Heart left ventricle (tissue), 13 donors: ENCODE results near the gene SH2D2A.

ENCODE experiments used
- POLR2A ChIP-seq, 2 donors: fragments of 450-650 bp; IDR thresholded peaks; one replicate each; pipeline ENCODE4 v1.6.1; 2017; ENCODE audit warnings: antibody characterized with exemption in 2 of 2, mild to moderate bottlenecking in 2 of 2, moderate library complexity in 2 of 2
- TF ChIP-seq, protein P1 (sequence below), 12 donors: fragments of 200-600 bp; sonication (generic) in 4 of 12; IDR thresholded peaks; one replicate each; pipeline versions ENCODE4 v1.5.0 to v1.8.0; 2018 to 2022; ENCODE audit warnings: antibody characterized with exemption in 12 of 12, mild to moderate bottlenecking in 5 of 12
- donor health status: ischemic (EF 13 %, LVEDD 7.1; RV severe dilation, severe dysfunction).
- donor health status: DM: no; HTN: yes; CAD: no.
- donor health status: DM: no; HTN: no; CAD: no.
- donor health status: ischemic (EF 25% LVEDD 6.9; RV normal size, moderate dysfunction).
- donor health status: ischemic (EF 25% LVEDD 5.7; RV mildly dilated, moderate dysfunction).
- donor health status: ischemic (EF 35%, LVEDD 5.7; RV mildly dilated, moderate dysfunction).
- donor health status: nonischemic (EF 11% LVEDD 7.7; RV severe dilation, severe dysfunction).
- donor health status: DM: yes; HTN: yes; CAD: no.
- donor health status: PGD.
- donor health status: ischemic (EF 29% LVEDD 5.4; RV normal size, mild dysfunction).
- donor health status: nonischemic (EF 23%, LVEDD 6.1; RV moderate dilation, normal function).

DNA sequence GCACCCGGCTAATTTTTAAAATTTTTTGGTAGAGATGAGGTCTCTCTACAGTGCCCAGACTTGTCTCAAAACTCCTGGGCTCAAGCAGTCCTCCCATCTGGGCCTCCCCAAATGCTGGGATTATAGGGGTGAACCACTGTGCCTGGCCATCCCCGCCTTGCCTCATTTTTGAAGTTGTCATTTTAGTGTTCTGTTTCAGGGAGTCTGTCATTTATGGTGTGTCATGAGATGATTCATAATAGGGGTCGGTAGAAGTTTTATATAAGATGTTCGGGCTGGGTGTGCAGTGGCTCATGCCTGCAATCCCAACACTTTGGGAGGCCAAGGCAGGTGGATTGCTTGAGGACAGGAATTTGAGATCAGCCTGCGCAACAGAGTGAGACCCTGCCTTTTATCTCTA is 40.8 kb downstream of the SH2D2A start:
- TF ChIP-seq, protein P1, sequence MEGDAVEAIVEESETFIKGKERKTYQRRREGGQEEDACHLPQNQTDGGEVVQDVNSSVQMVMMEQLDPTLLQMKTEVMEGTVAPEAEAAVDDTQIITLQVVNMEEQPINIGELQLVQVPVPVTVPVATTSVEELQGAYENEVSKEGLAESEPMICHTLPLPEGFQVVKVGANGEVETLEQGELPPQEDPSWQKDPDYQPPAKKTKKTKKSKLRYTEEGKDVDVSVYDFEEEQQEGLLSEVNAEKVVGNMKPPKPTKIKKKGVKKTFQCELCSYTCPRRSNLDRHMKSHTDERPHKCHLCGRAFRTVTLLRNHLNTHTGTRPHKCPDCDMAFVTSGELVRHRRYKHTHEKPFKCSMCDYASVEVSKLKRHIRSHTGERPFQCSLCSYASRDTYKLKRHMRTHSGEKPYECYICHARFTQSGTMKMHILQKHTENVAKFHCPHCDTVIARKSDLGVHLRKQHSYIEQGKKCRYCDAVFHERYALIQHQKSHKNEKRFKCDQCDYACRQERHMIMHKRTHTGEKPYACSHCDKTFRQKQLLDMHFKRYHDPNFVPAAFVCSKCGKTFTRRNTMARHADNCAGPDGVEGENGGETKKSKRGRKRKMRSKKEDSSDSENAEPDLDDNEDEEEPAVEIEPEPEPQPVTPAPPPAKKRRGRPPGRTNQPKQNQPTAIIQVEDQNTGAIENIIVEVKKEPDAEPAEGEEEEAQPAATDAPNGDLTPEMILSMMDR (IDR thresholded peaks at IDR 0.05): no peak
- no peak for TF ChIP-seq POLR2A (IDR thresholded peaks at IDR 0.05)
